GM12878 (cell line): ENCODE results near the gene C1QTNF5. TPM values are rescaled to one million over a fixed set of nuclear protein-coding genes. Genes with fewer than 3 reads are reported as not detected.

Source experiments
- ATAC-seq: fragments of 200-7000 bp; cut with Tn5 transposase; 3 replicates; pipeline ENCODE4 v1.9.1; 2020; ENCODE audit warnings: mild to moderate bottlenecking, moderate library complexity
- BruUV-seq: library from RNA; stranded (reverse); fragments of 400-500 nt; replicated peaks from 2 replicates; lab custom pipeline; 2021; lab: Mats Ljungman, UMichigan
- CTCF ChIA-PET: fragments of 300-600 bp; sonication (Branson Sonifier 250); formaldehyde crosslinking; extraction: SDS; loops from one replicate; lab custom pipeline; 2021; ENCODE audit warnings: inconsistent platforms; lab: Yijun Ruan, JAX
- POLR2A ChIA-PET: fragments of 350-600 bp; formaldehyde crosslinking; extraction: SDS; loops from one replicate; lab custom pipeline; 2021; ENCODE audit warnings: inconsistent platforms; lab: Charles Lee
- RAD21 ChIA-PET: fragments of 300-600 bp; sonication (Branson Sonifier 250); formaldehyde crosslinking; loops from one replicate; lab custom pipeline; 2023; ENCODE audit warnings: antibody characterized with exemption; ENCODE audit not compliant: unreplicated experiment; lab: Charles Lee
- SMC1A ChIA-PET: fragments of 300-600 bp; sonication (Branson Sonifier 250); formaldehyde crosslinking; loops from one replicate; lab custom pipeline; 2023; ENCODE audit not compliant: unreplicated experiment, uncharacterized antibody; lab: Charles Lee
- DNase-seq: peaks from one replicate; pipeline ENCODE4 v3.0.0-alpha.2; 2011; ENCODE audit warnings: low read depth, low spot score
- FAIRE-seq: peaks from 3 replicates; lab custom pipeline; 2011; peaks lifted over from hg19 to GRCh38; lab: Jason Lieb, UNC
- H2AFZ ChIP-seq: 2 replicates; pipeline ENCODE4 v1.6.0; 2011; ENCODE audit warnings: low read depth, low read length, control low read depth; ENCODE audit not compliant: control insufficient read depth
- H3K27ac ChIP-seq: 2 replicates; pipeline ENCODE4 v1.5.1; 2011; ENCODE audit warnings: control low read depth; ENCODE audit not compliant: control insufficient read depth, insufficient read depth
- H3K27me3 ChIP-seq, 2 experiments: replicated peaks in 1 of 2; 2 replicates each; pipeline versions ENCODE4 v1.6.0 to v1.6.1; 2011; ENCODE audit warnings: low read length in 1 of 2; ENCODE audit not compliant: control insufficient read depth in 2 of 2, insufficient read depth in 2 of 2
- H3K36me3 ChIP-seq, 2 experiments: 2 replicates each; pipeline ENCODE4 v1.5.1; 2011; ENCODE audit warnings: low read length in 1 of 2; ENCODE audit not compliant: control insufficient read depth in 2 of 2, insufficient read depth in 2 of 2
- H3K4me1 ChIP-seq: 2 replicates; pipeline ENCODE4 v1.6.1; 2011; ENCODE audit warnings: mild to moderate bottlenecking, low read length, moderate library complexity, mixed read lengths; ENCODE audit not compliant: control insufficient read depth, insufficient read depth
- H3K4me2 ChIP-seq: 2 replicates; pipeline ENCODE4 v1.6.0; 2011; ENCODE audit warnings: control low read depth; ENCODE audit not compliant: control insufficient read depth, insufficient read depth
- H3K4me3 ChIP-seq: fragments of 200-600 bp; sonication (generic); 2 replicates; pipeline ENCODE4 v1.5.1; 2016
- H3K79me2 ChIP-seq: 2 replicates; pipeline ENCODE4 v1.6.0; 2011; ENCODE audit warnings: low read length; ENCODE audit not compliant: control insufficient read depth, insufficient read depth
- H3K9ac ChIP-seq: 2 replicates; pipeline ENCODE4 v1.8.0; 2011; ENCODE audit warnings: low read length, control low read depth, mixed read lengths; ENCODE audit not compliant: control insufficient read depth, insufficient read depth
- H3K9me3 ChIP-seq: replicated peaks from 3 replicates; pipeline ENCODE4 v1.5.1; 2011; ENCODE audit warnings: mild to moderate bottlenecking, low read length; ENCODE audit not compliant: control insufficient read depth, insufficient read depth
- H4K20me1 ChIP-seq: 2 replicates; pipeline ENCODE4 v1.6.0; 2011; ENCODE audit not compliant: control insufficient read depth, insufficient read depth
- ASH2L ChIP-seq: fragments of 300-600, 200-600 bp; sonication (generic); IDR thresholded peaks from 2 replicates; pipeline ENCODE4 v1.6.1; 2017; ENCODE audit warnings: low read depth, mild to moderate bottlenecking, borderline replicate concordance
- ATF3 ChIP-seq: IDR thresholded peaks from 2 replicates; pipeline ENCODE4 v1.6.1; 2011; ENCODE audit warnings: low read depth, mild to moderate bottlenecking, low read length, moderate library complexity, borderline replicate concordance; ENCODE audit errors: extremely low read depth
- ATF7 ChIP-seq: fragments of 450-650 bp; IDR thresholded peaks from 2 replicates; pipeline ENCODE4 v1.6.1; 2016; ENCODE audit warnings: low read depth, mild to moderate bottlenecking
- HSF1 ChIP-seq: fragments of 150-350 bp; IDR thresholded peaks from 2 replicates; pipeline ENCODE4 v1.6.1; 2014; ENCODE audit warnings: mild to moderate bottlenecking, low read depth, low read length
- MEF2B ChIP-seq: fragments of 450-650 bp; IDR thresholded peaks from 2 replicates; pipeline ENCODE4 v1.6.1; 2018; ENCODE audit warnings: mild to moderate bottlenecking, moderate library complexity; ENCODE audit not compliant: partially characterized antibody, poor library complexity, severe bottlenecking
- NFYB ChIP-seq: IDR thresholded peaks from 2 replicates; pipeline ENCODE4 v1.6.1; 2011; ENCODE audit warnings: low read depth, mild to moderate bottlenecking, low read length, improper control_type of control experiment, moderate library complexity; ENCODE audit not compliant: insufficient read depth
- TCF3 ChIP-seq: IDR thresholded peaks from 2 replicates; pipeline ENCODE4 v1.6.1; 2012; ENCODE audit warnings: low read depth, mild to moderate bottlenecking, low read length, borderline replicate concordance; ENCODE audit not compliant: insufficient read depth
- ZNF274 ChIP-seq: IDR thresholded peaks from one replicate; pipeline ENCODE4 v1.8.0; 2011; ENCODE audit not compliant: insufficient read length, insufficient read depth
- WGBS: methylation state at CpG from one replicate; pipeline ENCODE4 v1.1.6; 2016; ENCODE audit warnings: low lambda C conversion rate; ENCODE audit not compliant: insufficient replicate concordance, insufficient coverage; ENCODE audit errors: missing lambda C conversion rate; 5-methylcytosine and 5-hydroxymethylcytosine counted together
- in situ Hi-C: fragments of 300-500 bp; cut with MboI; formaldehyde crosslinking; loops from 9 replicates; pipeline ENCODE4 v1.14.3; 2018; ENCODE audit warnings: mixed read lengths
- intact Hi-C: fragments of 100-400 bp; cut with micrococcal nuclease; formaldehyde crosslinking; loops from one replicate; pipeline ENCODE4 v1.14.2; 2022; ENCODE audit not compliant: unreplicated experiment
- polyA plus RNA-seq, 11 experiments: library from polyadenylated mRNA; depleted of rRNA in 4 of 11; unstranded in 6 of 11; stranded (reverse) in 5 of 11; fragments of >200 nt; fragmentation: Nextera tagmentation in 4 of 11; fragmentation: Illumina TruSeq in 1 of 11; extraction: Ambion mirVana in 4 of 11; extraction: Trizol in 1 of 11; gene quantifications; 1 replicate in 1 of 11; 2 replicates in 10 of 11; pipeline versions ENCODE4 v1.2.1 to v1.2.3, GENCODE V29; 2011 to 2016; ENCODE audit warnings: inconsistent platforms in 2 of 11, missing spikeins in 2 of 11, low read depth in 1 of 11
- total RNA-seq, 4 experiments: library from RNA; depleted of rRNA in 3 of 4; stranded (reverse); fragments of >200 nt in 3 of 4; fragmentation: Illumina TruSeq in 1 of 4; extraction: Trizol in 1 of 4; gene quantifications; 2 replicates each; pipeline versions ENCODE4 v1.2.1 to v1.2.3, GENCODE V29; 2013 to 2021

C1QTNF5 gene
- total and polyA plus RNA-seq, 10 of the 15 experiments (the other 5 are each of a cell fraction or from before 2014, with no cell fraction given), result not detected

- no peaks in the 10 kb centered on the region for H3K9me3 ChIP-seq
- H4K20me1 ChIP-seq, result no peaks in the 10 kb centered on the region
- H3K27me3 ChIP-seq, result peaks cover 0 to 8% of the 10 kb centered on the region in 2 experiments; a peak in 3 of 4 replicates
- 8% methylated on average over 10 of the region's 10 CpGs for WGBS
- POLR2A ChIA-PET, result interaction anchor here (0.6 to 0.7 kb wide), 2 partner anchors 24 to 323 kb away, joined by 4 to 5 read pairs; no protein-coding TSS in a partner anchor
- BruUV-seq, result no TSS peak
- H3K36me3 ChIP-seq, result no peaks in the 10 kb centered on the region
- no peak overlapping the region for H3K4me2 ChIP-seq
- DNase-seq, result no peak
- no peak overlapping the region for H3K27ac ChIP-seq
- TF ChIP-seq HSF1 (no peak), MEF2B (no peak), ASH2L (no peak), ATF3 (no peak), ATF7 (no peak), ZNF274 (no peak), NFYB (no peak), TCF3 (no peak)
- TF ChIP-seq, all 136 proteins: peak for 0
- ATAC-seq (no peak), FAIRE-seq (no peak)
- in situ Hi-C loops (no loop called here), intact Hi-C loops (no loop called here)
- H2AFZ ChIP-seq, result no peak overlapping the region
- no peak overlapping the region for H3K9ac ChIP-seq
- ChIA-PET SMC1A (interaction anchor here (0.9 to 1.5 kb wide), 3 partner anchors 9 to 94 kb away, joined by 3 to 9 read pairs (median 7); no protein-coding TSS in a partner anchor), RAD21 (interaction anchor here (0.6 kb wide), 1 partner anchor 476 kb away, joined by 3 read pairs; no protein-coding TSS in a partner anchor), CTCF (interaction anchor here (0.9 to 17.9 kb wide), 10 partner anchors 10 to 212 kb away, joined by 3 to 183 read pairs (median 6); partner anchors contain the start of gene NLRX1)
- 0 out of 2 replicates have a peak, but pooled peaks cover 3% of the 10 kb centered on the region for H3K4me1 ChIP-seq
- no peak overlapping the region for H3K4me3 ChIP-seq
- H3K79me2 ChIP-seq, result no peaks in the 10 kb centered on the region
Measured at GRCh38 chr11:119380827-119381180, 40.1 kb upstream of the C1QTNF5 start.
